Measurements from ENCODE around the gene NPBWR2. TPM values are rescaled to one million over a fixed set of nuclear protein-coding genes. Genes with fewer than 3 reads are reported as not detected.

Gene NPBWR2
- total RNA-seq, 1 experiment from 2014 or later = not detected

GRCh38 chr20:64103871-64104666 lies 3.3 kb downstream of the NPBWR2 start:
- ChIA-PET CTCF (no interaction called here), POLR2A (no interaction called here)
- BruUV-seq (replicated peaks) = no TSS peak
- H3K27ac ChIP-seq (ENCODE audit: low read length) = no peak overlapping the region
- H3K27me3 ChIP-seq (ENCODE audit: control insufficient read depth, insufficient read depth, low read length) = no peaks in the 10 kb centered on the region
- intact Hi-C loops (cut with micrococcal nuclease; ENCODE audit: unreplicated experiment) (no loop called here), in situ Hi-C loops (cut with HindIII; ENCODE audit: low pct_unique_long_range_greater_than_20kb, low sequenced_read_pairs) (no loop called here)
- TF ChIP-seq TCF7L2 (IDR thresholded peaks at IDR 0.05; ENCODE audit: low read depth, low read length) (no peak), SIN3A (IDR thresholded peaks at IDR 0.05; ENCODE audit: borderline replicate concordance, insufficient read depth, low read depth, low read length) (no peak), REST (IDR thresholded peaks at IDR 0.05; ENCODE audit: insufficient read depth in 1 of 2, low read depth in 2 of 2, low read length in 1 of 2) (no peak), CTCF (IDR thresholded peaks at IDR 0.05) (no peak), POLR2AphosphoS5 (IDR thresholded peaks at IDR 0.05; ENCODE audit: low read depth, low read length) (no peak)
- DNase-seq (ENCODE audit: low read depth, low spot score) (no peak), ATAC-seq (no peak)
- no peaks in the 10 kb centered on the region for H3K36me3 ChIP-seq (ENCODE audit: control insufficient read depth, insufficient read depth, low read length)
- H3K9me3 ChIP-seq (ENCODE audit: control insufficient read depth, insufficient read depth, low read depth, low read length) = no peaks in the 10 kb centered on the region
- H3K4me1 ChIP-seq (ENCODE audit: control insufficient read depth, insufficient read depth, low read length) = no peaks in the 10 kb centered on the region
- H3K4me3 ChIP-seq (ENCODE audit: low read depth in 2 of 2, low read length in 2 of 2) = no peak overlapping the region

- no peaks in the 10 kb centered on the region for H3K27me3 ChIP-seq (ENCODE audit: control insufficient read depth, insufficient read depth, low read length)
- in situ Hi-C loops (cut with HindIII; ENCODE audit: low pct_unique_long_range_greater_than_20kb, low sequenced_read_pairs) (no loop called here), intact Hi-C loops (cut with micrococcal nuclease; ENCODE audit: unreplicated experiment) (no loop called here)
- no peak overlapping the region for H3K27ac ChIP-seq (ENCODE audit: low read length)
- TF ChIP-seq TCF7L2 (IDR thresholded peaks at IDR 0.05; ENCODE audit: low read depth, low read length) (no peak), CTCF (IDR thresholded peaks at IDR 0.05) (no peak), POLR2AphosphoS5 (IDR thresholded peaks at IDR 0.05; ENCODE audit: low read depth, low read length) (no peak), REST (IDR thresholded peaks at IDR 0.05; ENCODE audit: insufficient read depth in 1 of 2, low read depth in 2 of 2, low read length in 1 of 2) (no peak), SIN3A (IDR thresholded peaks at IDR 0.05; ENCODE audit: borderline replicate concordance, insufficient read depth, low read depth, low read length) (no peak)
- POLR2A ChIA-PET = interaction anchor here (0.6 kb wide), 1 partner anchor 20 kb away, joined by 5 read pairs; no protein-coding TSS in a partner anchor
- no peaks in the 10 kb centered on the region for H3K9me3 ChIP-seq (ENCODE audit: control insufficient read depth, insufficient read depth, low read depth, low read length)
- H3K4me3 ChIP-seq (ENCODE audit: low read depth in 2 of 2, low read length in 2 of 2) = peak overlapping the region; percentile 41 to 58
- CTCF ChIA-PET = interaction anchor here (0.6 to 1.0 kb wide), 6 partner anchors 11 to 558 kb away, joined by 3 to 6 read pairs (median 4); no protein-coding TSS in a partner anchor
- BruUV-seq (replicated peaks) = no TSS peak
- no peaks in the 10 kb centered on the region for H3K36me3 ChIP-seq (ENCODE audit: control insufficient read depth, insufficient read depth, low read length)
- no peak for DNase-seq (ENCODE audit: low read depth, low spot score)
- peak; percentile 57 for ATAC-seq
- no peaks in the 10 kb centered on the region for H3K4me1 ChIP-seq (ENCODE audit: control insufficient read depth, insufficient read depth, low read length)
These were observed 4.6 kb downstream of the NPBWR2 start for GRCh38 chr20:64102647-64103354.
